ENCODE results near the gene MRPS25.

GRCh38 chr3:15081960-15082664, 17.0 kb upstream of the MRPS25 start:
- TF ChIP-seq CTCF (IDR thresholded peaks at IDR 0.05), result no peak
- TF ChIP-seq POLR2A (IDR thresholded peaks at IDR 0.05), result no peak

Measured in esophagus squamous epithelium (tissue), 4 donors.